ENCODE measurements around the gene ZNF280C. TPM values are rescaled to one million over a fixed set of nuclear protein-coding genes. Genes with fewer than 3 reads are reported as not detected.

Gene ZNF280C
- total RNA-seq, 2 experiments from 2014 or later: 5.7 to 10.8 TPM

DNA sequence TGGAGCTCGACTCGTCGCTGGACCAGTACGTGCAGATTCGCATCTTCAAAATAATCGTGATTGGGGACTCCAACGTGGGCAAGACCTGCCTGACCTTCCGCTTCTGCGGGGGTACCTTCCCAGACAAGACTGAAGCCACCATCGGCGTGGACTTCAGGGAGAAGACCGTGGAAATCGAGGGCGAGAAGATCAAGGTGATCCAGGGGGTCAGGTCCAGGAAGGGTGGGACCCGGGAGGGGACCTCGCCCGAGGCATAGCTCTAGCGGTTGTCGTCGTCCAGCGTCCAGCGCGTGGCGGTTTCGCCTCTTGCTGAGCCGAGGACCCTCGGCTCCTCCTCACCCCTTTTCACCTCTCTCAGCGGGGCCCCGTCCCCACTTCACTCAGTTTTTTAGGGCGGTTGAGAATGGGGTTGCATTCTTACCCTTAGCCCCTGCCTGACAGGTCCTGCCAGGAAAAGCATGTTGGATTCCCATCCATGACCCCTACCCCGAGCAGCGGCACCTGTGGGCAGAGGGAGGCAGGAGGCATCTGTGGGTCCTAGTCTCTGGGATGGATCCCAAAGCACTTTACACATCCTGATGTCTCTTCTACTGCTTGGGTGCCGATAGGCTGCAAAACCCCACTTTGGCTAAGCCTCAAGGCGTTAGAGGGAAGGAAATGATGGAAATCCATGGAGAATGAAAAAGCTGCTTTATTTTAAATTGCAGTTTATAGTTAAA lies 96.4 kb downstream of the ZNF280C start:
- Histone ChIP-seq H3K79me2 (ENCODE audit: insufficient read depth, low read depth, low read length) (no peaks in the 10 kb centered on the region), H3K27ac (ENCODE audit: low read depth, low read length, poor library complexity, severe bottlenecking) (no peak overlapping the region), H3K4me1 (ENCODE audit: insufficient read depth, low read length, poor library complexity, severe bottlenecking) (peaks cover 65% of the 10 kb centered on the region), H3K4me3 (ENCODE audit: low read depth, low read length, poor library complexity, severe bottlenecking) (no peak overlapping the region), H2AFZ (ENCODE audit: low read length) (peak overlapping the region; percentile 89; the same call in 1 of the 2 replicates), H3K9me3 (ENCODE audit: low read length) (no peaks in the 10 kb centered on the region), H3K36me3 (ENCODE audit: insufficient read depth, low read length) (no peaks in the 10 kb centered on the region), H3K9me2 (ENCODE audit: insufficient read depth, low read length) (no peaks in the 10 kb centered on the region), H3K4me2 (ENCODE audit: low read length) (peak overlapping the region; percentile 74; the same call in 1 of the 2 replicates), H4K20me1 (ENCODE audit: insufficient read depth, low read length) (no peaks in the 10 kb centered on the region)
- ChIA-PET POLR2A (interaction anchor here (0.6 to 1.5 kb wide), 2 partner anchors 22 to 49 kb away, joined by 3 read pairs; no protein-coding TSS in a partner anchor), CTCF (ENCODE audit: unreplicated experiment) (no interaction called here)
- TF ChIP-seq, protein P1, sequence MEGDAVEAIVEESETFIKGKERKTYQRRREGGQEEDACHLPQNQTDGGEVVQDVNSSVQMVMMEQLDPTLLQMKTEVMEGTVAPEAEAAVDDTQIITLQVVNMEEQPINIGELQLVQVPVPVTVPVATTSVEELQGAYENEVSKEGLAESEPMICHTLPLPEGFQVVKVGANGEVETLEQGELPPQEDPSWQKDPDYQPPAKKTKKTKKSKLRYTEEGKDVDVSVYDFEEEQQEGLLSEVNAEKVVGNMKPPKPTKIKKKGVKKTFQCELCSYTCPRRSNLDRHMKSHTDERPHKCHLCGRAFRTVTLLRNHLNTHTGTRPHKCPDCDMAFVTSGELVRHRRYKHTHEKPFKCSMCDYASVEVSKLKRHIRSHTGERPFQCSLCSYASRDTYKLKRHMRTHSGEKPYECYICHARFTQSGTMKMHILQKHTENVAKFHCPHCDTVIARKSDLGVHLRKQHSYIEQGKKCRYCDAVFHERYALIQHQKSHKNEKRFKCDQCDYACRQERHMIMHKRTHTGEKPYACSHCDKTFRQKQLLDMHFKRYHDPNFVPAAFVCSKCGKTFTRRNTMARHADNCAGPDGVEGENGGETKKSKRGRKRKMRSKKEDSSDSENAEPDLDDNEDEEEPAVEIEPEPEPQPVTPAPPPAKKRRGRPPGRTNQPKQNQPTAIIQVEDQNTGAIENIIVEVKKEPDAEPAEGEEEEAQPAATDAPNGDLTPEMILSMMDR (conservative IDR thresholded peaks at IDR 0.05; ENCODE audit: low read length): no peak
- no peak for TF ChIP-seq EZH2phosphoT487 (IDR thresholded peaks at IDR 0.05; ENCODE audit: borderline replicate concordance, low read depth, low read length)
- intact Hi-C loops (cut with micrococcal nuclease; ENCODE audit: unreplicated experiment): loop anchor here (10.0 kb wide), 1 partner anchor 387 kb away; no protein-coding TSS in a partner anchor
- no peak for DNase-seq (ENCODE audit: low spot score)
- no TSS peak for BruUV-seq (replicated peaks)

DNA sequence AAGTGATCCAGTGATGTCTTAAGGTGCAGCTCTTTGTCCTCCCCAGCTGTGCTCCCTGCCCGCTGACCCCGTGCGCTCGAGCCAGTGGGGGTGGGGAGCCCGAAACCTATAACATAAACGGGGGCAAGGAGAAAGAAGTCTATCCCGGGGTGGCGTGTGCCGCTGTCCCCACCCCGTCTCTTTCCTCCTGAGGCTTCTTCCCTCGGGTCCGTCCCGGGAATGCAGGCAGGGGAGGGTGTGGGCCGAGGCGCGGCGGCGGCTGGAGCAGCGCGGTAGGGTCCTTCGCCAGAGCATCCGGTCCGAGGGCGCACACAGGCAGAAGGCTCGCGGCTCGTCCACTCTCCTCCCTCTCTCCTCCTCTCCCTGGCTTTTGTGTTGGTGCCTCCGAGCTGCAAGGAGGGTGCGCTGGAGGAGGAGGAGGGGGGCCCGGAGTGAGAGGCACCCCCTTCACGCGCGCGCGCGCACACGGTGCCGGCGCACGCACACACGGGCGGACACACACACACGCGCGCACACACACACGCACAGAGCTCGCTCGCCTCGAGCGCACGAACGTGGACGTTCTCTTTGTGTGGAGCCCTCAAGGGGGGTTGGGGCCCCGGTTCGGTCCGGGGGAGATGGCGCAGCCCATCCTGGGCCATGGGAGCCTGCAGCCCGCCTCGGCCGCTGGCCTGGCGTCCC lies 97.1 kb downstream of the ZNF280C start, which contains the start of gene RAB33A:
RAB33A (plus strand) TSS at position 517 of the 681 bp plus-strand sequence; CDS start at position 618, 101 bp downstream.
- BruUV-seq (replicated peaks): no TSS peak
- ChIA-PET POLR2A (interaction anchor here (2.3 kb wide), 1 partner anchor 15 kb away, joined by 8 read pairs; no protein-coding TSS in a partner anchor), CTCF (ENCODE audit: unreplicated experiment) (no interaction called here)
- Histone ChIP-seq H3K27ac (ENCODE audit: low read depth, low read length, poor library complexity, severe bottlenecking) (peak within 1 kb of the TSS; percentile 48), H3K36me3 (ENCODE audit: insufficient read depth, low read length) (no peaks in the 10 kb centered on the region), H3K4me2 (ENCODE audit: low read length) (peak within 1 kb of the TSS; percentile 74), H3K79me2 (ENCODE audit: insufficient read depth, low read depth, low read length) (no peaks in the 10 kb centered on the region), H3K4me1 (ENCODE audit: insufficient read depth, low read length, poor library complexity, severe bottlenecking) (peaks cover 63% of the 10 kb centered on the region), H4K20me1 (ENCODE audit: insufficient read depth, low read length) (no peaks in the 10 kb centered on the region), H3K9me2 (ENCODE audit: insufficient read depth, low read length) (no peaks in the 10 kb centered on the region), H2AFZ (ENCODE audit: low read length) (peak within 1 kb of the TSS; percentile 89), H3K4me3 (ENCODE audit: low read depth, low read length, poor library complexity, severe bottlenecking) (peak within 1 kb of the TSS; percentile 63), H3K9me3 (ENCODE audit: low read length) (no peaks in the 10 kb centered on the region)
- intact Hi-C loops (cut with micrococcal nuclease; ENCODE audit: unreplicated experiment): loop anchor here (10.0 kb wide), 1 partner anchor 387 kb away; no protein-coding TSS in a partner anchor
- no peak for DNase-seq (ENCODE audit: low spot score)
- TF ChIP-seq EZH2phosphoT487 (IDR thresholded peaks at IDR 0.05; ENCODE audit: borderline replicate concordance, low read depth, low read length): no peak
- TF ChIP-seq, protein P1 (conservative IDR thresholded peaks at IDR 0.05; ENCODE audit: low read length): no peak

All from OCI-LY7 (cell line).